HG03175 (cell line): ENCODE results near the gene NFKBIZ.

ENCODE experiments used
- ATAC-seq: cut with Tn5 transposase; IDR thresholded peaks from one replicate; pipeline ENCODE4 v1.9.1; 2021; ENCODE audit warnings: mild to moderate bottlenecking, moderate library complexity; ENCODE audit not compliant: unreplicated experiment

NFKBIZ gene

GRCh38 chr3:101824702-101825101 is 24.6 kb upstream of the NFKBIZ start:
- no peak for ATAC-seq

- ATAC-seq, result no peak
Observed at GRCh38 chr3:101825904-101826445, 23.3 kb upstream of the NFKBIZ start.

- ATAC-seq, result peak; percentile 93
Observed at GRCh38 chr3:101827211-101828174, 21.8 kb upstream of the NFKBIZ start.

- no peak for ATAC-seq
Observed at GRCh38 chr3:101828276-101828675, 21.0 kb upstream of the NFKBIZ start.

GRCh38 chr3:101828691-101829436 is 20.4 kb upstream of the NFKBIZ start:
- ATAC-seq, result peak; percentile 41

GRCh38 chr3:101829437-101829830 is 19.9 kb upstream of the NFKBIZ start:
- ATAC-seq, result no peak

- no peak for ATAC-seq
Observed at GRCh38 chr3:101829874-101830273, 19.4 kb upstream of the NFKBIZ start.

- ATAC-seq, result no peak
Observed at GRCh38 chr3:101833446-101833974, 15.8 kb upstream of the NFKBIZ start.

- ATAC-seq, result no peak
Observed at GRCh38 chr3:101835676-101836075, 13.6 kb upstream of the NFKBIZ start.

GRCh38 chr3:101836160-101836559 is 13.2 kb upstream of the NFKBIZ start:
- no peak for ATAC-seq

- ATAC-seq, result no peak
Observed at GRCh38 chr3:101836652-101837598, 12.4 kb upstream of the NFKBIZ start.

- no peak for ATAC-seq
Observed at GRCh38 chr3:101838691-101839090, 10.6 kb upstream of the NFKBIZ start.

- no peak for ATAC-seq
Observed at GRCh38 chr3:101840066-101840465, 9.2 kb upstream of the NFKBIZ start.

- no peak for ATAC-seq
Observed at GRCh38 chr3:101842245-101842934, 6.9 kb upstream of the NFKBIZ start.

- ATAC-seq, result no peak
Observed at GRCh38 chr3:101842935-101843330, 6.4 kb upstream of the NFKBIZ start.

- no peak for ATAC-seq
Observed at GRCh38 chr3:101845425-101845824, 3.9 kb upstream of the NFKBIZ start.

GRCh38 chr3:101846709-101847108 is 2.6 kb upstream of the NFKBIZ start:
- ATAC-seq, result no peak

- ATAC-seq, result no peak
Observed at GRCh38 chr3:101847328-101847727, 2.0 kb upstream of the NFKBIZ start.

- no peak for ATAC-seq
Observed at GRCh38 chr3:101848326-101848725, 988 bp upstream of the NFKBIZ start.
